GM19023 (cell line): ENCODE results near the gene MED12L.
"Not testable (repeated sequence)": the region's sequence is repeated elsewhere in the genome, so short reads cannot be mapped to it uniquely, and the experiment has no call there.

Experiments used
- ATAC-seq: cut with Tn5 transposase; IDR thresholded peaks from one replicate; pipeline ENCODE4 v1.9.1; 2021; ENCODE audit warnings: mild to moderate bottlenecking, moderate library complexity; ENCODE audit not compliant: unreplicated experiment

Gene MED12L

DNA sequence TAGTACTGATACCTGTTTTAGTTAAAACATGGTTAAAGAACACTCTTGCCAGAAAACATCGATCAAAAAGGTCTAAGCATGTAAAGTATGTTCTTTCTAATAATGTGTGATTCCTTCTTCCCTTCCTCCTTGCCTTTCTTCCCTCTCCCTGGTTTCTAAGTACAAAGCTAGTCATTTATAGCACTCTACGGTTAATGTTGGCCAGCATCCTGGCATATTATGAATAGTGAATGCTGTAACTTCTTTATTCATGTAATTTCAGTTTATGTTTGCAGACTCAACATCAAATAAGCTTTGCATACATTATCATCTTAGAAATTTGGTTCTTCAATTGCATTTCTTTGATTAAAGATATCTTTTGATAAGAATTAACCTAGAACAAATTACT lies 272.0 kb downstream of the MED12L start:
- no peak for ATAC-seq

DNA sequence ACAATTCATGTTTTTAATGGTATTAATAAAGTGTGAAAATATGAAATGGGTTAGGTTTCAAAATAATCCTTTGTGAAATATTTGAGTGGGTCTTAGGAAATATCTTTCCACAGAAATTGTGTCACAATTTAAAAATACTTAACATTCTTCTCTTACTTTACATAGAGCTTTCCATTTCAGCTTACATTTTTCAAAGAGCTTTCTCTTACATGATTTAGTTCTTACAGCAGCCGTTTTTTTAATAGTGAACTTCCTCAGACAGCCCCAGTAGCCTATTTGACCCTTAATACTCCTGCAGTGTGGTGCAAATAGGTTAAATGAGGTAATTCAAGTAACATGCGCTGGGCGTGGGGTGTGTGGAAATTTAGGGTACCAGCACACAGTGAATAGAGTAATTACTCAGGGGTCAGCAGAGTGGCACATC lies 277.3 kb downstream of the MED12L start:
- ATAC-seq, result no peak

DNA sequence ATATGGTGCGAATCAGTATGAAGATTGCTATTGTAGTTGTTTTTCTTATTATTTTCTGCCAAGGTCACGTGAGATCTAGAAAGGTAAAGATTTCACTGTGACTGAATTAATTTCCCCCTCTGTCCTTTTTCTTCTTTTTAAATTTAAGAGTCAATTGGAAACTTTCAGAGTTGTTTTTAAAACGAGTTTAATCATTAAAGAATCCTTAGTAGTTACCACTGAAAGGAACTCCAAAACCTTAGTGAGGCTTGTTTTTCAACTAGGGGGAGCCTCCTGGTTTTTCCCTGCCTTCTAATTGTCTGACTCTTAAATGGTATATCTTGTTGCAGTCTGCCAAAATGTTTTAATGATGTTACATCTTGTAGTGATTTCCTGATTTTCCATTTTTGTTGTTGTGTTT lies 281.5 kb downstream of the MED12L start:
- no peak for ATAC-seq

DNA sequence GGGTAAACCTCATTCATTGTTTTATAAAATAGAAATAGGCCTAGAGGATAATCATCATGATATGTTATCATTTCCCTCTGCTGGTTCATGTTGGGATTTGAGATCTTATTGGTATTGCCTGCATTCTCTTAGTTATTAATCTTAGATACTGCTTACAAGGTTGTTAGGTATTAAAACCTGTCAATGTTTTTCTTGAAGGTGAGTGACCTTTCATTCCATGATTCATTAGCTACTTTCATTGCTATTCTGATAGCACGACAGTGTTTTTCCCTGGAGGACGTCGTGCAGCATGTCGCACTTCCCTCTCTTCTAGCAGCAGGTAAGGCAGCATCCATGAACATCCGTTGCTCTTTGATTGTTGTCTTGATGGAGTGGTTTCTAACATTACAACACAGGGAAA lies 282.0 kb downstream of the MED12L start:
- no peak for ATAC-seq

DNA sequence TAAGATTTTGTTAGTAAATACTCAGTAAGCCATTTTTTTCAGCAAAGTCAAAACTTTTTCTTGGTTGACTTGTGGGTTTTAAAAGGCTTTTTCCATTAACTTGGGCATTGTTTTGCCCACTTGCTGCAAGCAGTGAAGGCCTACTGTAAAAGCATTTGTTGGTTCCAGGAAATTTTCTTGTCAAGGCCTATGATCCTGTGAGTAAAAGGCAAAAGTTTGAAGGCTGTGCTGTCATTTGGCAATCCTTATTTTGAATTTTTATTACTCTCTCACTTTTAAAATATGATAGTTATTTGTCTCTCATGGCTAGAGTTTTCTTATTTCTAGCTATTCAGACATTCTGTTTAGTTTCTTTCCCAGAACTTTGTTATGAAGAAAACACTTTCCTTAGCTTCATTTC lies 286.1 kb downstream of the MED12L start:
- no peak for ATAC-seq

DNA sequence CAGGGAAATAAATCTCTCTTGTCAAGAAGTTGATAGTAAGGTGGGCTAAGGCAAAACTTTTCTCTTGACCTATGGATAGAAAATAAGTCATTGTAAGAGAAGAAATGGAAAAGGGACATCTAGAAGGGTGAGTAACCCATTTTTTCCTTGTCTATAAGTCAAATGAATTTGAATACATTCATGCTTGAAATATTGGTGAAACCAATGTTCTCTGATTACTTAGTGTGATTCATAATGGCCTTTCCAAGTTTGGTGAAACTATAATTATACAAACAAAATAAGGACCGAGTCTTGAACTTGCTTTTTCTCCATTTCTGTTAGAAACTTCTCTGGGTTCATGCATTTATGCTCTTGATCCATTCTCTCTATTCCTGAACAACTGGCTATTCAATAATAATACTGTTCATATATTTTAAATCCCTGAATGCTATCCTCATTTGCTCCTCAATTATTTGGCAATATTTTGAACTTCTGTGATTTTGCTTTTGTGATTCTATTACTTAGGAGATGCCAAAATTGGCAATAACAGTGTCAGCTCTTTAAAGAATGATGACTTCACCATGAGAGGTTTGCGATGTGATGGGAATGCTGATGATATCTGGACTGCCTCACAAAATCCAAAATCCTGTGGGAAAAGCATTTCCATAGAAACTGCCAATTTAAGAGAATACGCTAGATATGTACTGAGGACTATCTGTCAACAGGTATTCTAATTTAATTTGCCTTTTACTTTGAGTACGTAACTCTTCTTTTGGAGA lies 286.8 kb downstream of the MED12L start:
- no peak for ATAC-seq

DNA sequence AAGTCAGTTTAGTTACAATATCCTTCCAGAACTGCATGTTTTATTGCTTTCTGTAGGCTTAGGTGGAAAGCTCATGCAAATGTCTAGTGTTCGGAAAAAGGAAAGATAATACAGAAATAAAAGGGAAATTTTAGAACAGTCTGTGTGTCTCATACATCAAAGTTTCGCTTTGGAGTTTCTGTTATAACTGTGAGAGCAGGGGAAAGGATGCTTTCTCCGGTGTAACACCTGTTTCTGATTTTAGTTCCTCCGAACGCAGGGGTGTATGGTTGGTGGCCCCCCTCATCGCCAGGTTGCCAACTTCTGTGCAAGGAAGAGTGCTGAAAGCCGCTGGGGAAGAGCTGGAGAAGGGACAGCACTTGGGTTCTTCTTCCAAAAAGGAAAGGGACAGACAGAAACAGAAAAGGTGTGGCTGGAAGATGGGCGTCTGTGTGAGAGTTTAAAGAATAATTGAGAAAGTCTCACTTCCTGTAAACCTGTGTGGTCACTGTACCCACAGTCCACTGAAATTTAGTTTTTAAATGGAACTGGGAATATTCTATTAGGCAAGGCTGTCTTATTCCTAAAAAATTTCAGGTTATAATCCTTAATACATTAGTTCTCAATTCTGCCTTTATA lies 292.4 kb downstream of the MED12L start:
- peak; percentile 53 for ATAC-seq

DNA sequence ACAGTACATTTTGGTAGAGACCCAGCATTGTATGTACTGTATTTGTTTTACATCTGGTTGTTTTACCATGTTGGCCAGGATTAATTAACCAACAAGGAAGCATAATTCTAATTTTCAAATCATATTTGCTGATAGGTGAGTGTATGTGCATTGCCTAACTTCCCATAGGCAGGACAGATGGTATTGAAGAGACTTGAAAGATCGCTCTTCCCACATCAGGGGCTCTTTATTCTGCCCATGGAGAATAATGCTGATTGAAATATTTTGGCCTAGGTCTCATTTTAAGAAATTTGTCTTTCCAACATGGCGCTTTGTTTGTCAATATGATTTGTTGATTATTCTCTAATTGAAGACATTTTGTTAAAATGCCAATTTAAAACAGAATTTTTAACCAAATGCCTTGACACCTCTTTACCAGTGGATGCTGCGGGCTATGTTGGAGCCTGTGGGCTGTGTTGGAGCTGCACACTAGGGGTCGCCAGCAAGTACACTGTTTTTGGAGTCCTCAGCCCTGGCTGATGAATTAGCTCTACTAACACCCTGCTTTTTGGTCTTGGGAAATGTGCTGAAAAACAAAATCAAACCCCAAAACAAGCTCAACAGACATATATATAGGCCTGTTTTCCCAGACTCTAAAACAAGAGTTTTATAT lies 293.7 kb downstream of the MED12L start:
- ATAC-seq, result peak; percentile 33

DNA sequence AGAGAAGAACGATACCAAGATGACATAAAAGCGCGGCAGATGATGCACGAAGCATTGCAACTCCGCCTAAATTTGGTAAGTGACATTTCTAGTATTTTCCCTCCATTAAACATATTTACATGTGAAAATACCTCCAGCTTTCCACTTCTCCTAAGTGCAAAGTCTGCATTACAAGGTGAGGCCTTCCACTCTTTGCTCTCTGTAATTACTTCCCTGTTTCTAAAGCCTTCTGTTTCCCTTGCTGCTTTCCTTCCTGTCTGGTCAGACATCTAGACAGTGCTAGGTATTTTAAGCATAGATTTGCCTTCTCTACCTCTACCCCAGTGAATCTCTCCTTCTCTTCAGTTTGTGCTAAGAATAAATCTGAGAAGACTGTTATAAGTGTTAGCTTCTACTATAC lies 297.2 kb downstream of the MED12L start:
- peak; percentile 28 for ATAC-seq

DNA sequence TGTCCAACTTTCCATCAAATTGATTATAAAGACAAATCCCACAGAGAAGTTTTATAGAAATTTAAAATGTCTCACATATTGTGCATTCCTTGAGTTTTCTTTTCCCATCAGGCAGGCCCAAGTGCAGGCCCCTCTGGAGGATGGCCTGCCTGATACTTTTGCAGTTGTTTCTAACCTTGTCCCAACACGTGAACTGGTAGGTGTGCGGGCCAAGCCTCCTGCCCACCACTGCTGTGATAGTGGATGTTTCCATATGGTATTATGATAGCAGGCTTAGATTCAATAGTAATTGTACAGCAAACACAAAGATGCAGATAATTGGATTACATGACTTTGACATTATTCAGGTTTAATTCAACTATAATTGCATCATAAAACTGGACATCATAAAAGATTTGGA lies 297.6 kb downstream of the MED12L start:
- no peak for ATAC-seq

DNA sequence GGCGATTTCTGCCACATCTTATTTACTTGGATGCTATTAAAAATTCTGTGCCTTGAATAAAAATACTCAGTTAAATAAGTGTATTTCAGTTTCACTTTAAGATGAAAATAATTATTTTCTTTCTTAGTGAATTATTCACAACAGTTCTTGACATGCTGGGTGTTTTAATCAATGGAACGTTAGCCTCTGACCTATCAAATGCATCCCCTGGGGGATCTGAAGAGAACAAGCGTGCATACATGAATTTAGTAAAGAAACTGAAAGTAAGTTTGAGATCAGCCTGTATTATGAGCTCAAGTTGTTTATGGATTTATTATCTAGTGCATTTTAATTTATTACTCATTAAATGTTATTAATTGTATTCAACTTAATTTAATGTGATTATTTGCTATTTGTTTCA lies 298.5 kb downstream of the MED12L start:
- ATAC-seq, result no peak

DNA sequence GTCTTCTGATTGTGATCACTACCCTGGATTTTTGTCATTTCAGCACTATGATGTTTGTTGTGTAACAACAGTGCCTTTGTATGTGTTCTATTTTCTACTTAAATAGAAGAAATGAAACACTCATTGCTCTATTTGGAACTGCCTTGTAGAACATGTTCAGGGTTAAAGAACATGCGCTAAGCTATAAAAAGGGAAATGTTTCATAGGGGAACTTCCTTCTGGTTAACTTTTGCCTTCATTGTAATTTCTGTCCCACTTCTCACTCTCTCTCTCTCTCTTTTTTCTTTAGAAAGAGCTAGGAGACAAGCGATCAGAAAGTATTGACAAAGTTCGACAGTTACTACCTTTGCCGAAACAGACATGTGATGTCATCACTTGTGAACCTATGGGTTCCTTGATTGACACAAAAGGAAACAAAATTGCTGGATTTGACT lies 299.3 kb downstream of the MED12L start, which contains the start of gene P2RY12:
P2RY12 (minus strand) TSS at position 13 of the 434 bp plus-strand sequence. CDS start 45,908 bp downstream, outside the sequence.
- ATAC-seq, result peak; percentile 38

DNA sequence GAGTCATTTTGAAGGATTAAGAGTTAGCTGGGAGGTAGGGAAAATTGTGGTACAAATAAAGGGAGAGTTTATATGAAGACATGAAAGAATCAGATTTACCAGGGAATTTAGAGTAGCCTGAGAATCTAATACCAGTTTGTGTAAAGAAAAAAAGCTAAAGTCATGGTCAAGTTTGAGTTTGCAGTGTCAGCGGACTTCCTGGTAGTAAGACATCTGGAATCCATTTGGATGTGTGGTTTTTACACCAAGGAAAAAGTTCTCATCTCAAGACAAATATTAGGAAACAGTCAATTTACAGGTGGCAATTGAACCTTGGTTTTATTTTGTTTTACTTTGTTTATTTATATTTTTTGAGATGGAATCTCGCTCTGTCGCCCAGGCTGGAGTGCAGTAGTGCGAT lies 300.6 kb downstream of the MED12L start:
- ATAC-seq, result no peak

DNA sequence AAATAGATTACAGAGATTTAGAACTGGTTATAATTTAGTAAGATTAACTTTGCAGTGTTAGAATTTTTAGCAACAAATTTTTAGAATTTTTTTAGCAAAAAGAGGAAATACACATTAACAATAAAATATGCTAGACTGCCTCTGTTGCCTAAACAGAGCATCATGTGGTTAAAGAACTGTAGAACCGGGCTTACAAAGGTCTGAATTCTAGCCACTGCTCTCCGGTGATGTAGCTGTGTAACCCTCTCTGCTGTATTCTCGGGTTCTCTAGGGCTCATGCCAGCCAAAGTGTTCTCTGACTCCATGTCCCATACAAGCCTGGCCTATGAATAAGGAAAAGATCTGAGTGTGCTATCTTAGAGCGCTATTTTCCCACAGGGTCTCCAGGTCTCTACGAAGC lies 302.0 kb downstream of the MED12L start:
- ATAC-seq, result no peak

DNA sequence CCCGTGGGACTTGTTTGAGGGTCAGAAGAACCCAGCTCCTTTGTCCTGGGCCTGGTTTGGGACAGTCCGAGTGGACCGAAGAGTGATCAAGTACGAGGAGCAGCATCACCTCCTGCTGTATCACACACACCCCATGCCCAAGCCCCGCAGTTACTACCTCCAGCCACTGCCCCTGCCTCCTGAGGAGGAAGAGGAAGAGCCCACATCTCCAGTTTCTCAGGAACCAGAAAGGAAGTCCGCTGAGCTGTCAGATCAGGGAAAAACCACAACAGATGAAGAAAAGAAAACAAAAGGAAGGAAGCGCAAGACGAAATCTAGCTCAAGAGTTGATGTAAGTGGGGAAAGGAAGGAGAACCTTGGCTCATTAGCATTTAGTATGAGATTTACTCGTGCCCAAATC lies 302.4 kb downstream of the MED12L start:
- ATAC-seq, result no peak

DNA sequence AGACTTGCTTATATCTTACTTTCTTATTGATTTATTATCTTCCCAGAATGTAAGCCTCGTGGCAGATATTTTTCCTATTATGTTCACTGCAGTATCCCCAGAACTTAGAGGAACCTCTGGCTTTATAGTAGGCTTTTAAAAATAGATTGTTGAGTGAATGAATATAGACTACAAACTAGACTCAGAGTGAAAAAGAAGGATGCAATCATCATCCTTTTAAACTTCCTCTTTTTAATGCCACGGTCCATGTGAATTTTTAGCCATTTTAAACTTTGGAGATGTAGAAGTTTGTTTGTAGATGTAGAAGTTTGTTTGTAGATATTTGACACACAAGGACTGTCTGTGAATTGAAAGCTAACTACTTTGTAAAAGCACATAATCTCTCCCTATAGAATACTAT lies 306.3 kb downstream of the MED12L start:
- ATAC-seq, result no peak

DNA sequence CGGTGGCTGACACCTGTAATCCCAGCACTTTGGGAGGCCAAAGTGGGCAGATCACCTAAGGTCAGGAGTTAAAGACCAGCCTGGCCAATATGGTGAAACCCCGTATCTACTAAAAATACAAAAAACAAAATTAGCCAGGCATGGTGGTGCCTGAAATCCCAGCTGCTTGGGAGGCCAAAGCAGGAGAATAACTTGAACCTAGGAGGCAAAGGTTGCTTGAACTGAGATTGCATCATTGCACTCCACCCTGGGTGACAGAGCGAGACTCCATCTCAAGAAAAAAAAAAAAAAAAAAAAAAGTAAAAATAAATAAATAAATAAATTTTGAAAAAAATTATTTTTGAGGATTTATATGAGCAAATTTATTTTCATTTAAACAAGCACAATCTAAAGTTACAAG lies 306.7 kb downstream of the MED12L start:
- ATAC-seq, result not testable (repeated sequence)

DNA sequence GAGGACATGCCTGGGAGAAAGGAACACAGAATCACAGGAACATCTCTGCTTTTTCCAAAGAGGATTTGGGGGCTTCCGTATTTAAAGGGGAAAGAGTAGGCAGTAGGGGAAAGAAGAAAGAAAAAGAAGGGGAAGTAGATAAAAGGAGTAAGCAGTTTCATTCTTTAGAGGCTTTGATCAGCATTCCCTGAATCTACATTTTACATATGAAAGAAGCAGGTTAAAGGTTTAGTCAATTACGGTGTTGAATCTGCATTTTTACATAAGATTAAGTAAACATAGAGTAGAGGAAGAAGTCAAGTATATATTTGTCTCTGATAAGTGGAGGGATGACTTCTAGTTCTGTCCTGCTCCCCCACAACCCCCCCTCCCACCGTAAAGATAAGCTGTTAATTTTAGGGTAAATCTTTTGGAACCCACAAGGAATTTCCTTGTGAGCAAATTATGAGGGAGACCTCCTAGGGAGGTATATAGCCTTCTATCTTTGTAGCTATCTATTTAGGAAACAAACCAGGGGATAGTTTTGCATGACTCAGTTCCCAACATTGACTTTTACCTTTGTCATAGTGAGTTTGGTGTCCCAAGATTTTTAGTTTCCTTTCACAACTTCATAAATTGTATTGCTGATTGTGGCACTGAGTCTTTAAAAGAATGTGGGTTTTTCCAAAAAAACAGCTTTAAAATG lies 307.8 kb downstream of the MED12L start:
- ATAC-seq, result no peak

DNA sequence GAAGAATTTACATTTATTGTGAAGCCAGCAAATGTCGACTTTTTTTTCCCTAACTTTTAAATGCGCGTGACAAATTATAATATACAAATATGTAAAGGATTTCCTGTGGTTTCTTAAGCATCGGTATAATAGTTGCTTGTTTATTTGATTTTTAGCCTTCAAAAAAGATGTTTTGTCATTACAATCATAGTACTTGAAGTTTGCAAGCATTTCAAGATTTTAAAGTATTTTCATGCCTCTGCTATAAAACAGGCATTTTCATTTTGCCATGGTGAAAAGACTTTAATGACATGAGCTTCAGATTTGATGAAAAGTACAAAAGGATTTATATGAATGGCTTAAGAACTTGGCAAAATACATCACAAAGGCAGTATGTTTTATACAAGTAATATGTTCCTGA lies 308.5 kb downstream of the MED12L start:
- no peak for ATAC-seq

DNA sequence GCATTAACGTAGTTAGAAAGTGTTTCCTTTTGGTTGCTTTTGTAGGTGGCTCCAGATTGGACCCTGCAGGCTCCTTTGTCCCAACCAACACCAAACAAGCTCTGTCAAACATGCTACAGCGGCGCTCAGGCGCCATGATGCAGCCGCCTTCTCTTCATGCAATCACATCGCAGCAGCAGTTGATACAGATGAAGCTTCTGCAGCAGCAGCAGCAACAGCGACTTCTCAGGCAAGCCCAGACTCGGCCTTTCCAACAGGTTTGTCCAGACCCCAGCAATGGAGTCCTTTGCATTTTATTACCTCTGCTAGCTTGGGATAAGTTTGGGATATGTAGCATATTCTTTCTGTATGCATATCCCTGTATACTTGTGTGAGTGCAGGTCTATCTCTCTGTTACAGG lies 309.1 kb downstream of the MED12L start:
- ATAC-seq, result no peak

DNA sequence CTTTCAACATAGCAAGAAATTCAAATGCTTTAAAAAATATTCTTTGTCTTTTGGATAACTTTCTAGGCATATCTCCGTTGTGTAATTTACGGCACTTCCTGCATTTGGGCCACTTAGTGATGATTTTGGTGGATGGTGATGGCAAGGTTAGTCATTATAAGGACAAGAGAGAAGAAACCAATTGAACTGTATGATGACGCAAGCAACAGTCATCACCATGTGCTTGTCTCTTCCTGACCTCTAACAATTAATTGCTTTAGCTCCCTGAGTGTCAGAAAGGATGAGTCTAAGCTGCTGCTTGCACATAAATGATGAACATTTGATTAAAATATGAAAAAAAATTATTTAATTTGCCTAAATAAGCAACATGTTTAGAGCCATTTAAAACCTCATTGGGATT lies 310.3 kb downstream of the MED12L start:
- ATAC-seq, result no peak
